H9 (cell line): ENCODE measurements around the gene RPGR. TPM values are rescaled to one million over a fixed set of nuclear protein-coding genes. Genes with fewer than 3 reads are reported as not detected.

Experiments
- DNase-seq: peaks from one replicate; pipeline ENCODE4 v3.0.0-alpha.2; 2017
- H2AFZ ChIP-seq: one replicate; pipeline ENCODE4 v1.6.1; 2013; ENCODE audit warnings: mild to moderate bottlenecking, low read length, control low read depth, moderate library complexity
- H2AK5ac ChIP-seq: 2 replicates; pipeline ENCODE4 v1.6.1; 2013; ENCODE audit warnings: low read length, control low read depth, mixed read lengths; ENCODE audit not compliant: insufficient read length
- H2BK120ac ChIP-seq: one replicate; pipeline ENCODE4 v1.6.1; 2013; ENCODE audit warnings: low read depth, mild to moderate bottlenecking, low read length, control low read depth, inconsistent platforms; ENCODE audit not compliant: poor library complexity, severe bottlenecking
- H2BK12ac ChIP-seq: 2 replicates; pipeline ENCODE4 v1.6.1; 2013; ENCODE audit warnings: low read length, control low read depth, mixed read lengths, low read depth; ENCODE audit not compliant: insufficient read length
- H2BK15ac ChIP-seq: 2 replicates; pipeline ENCODE4 v1.6.1; 2013; ENCODE audit warnings: low read depth, low read length, control low read depth
- H2BK20ac ChIP-seq: one replicate; pipeline ENCODE4 v1.6.1; 2013; ENCODE audit warnings: low read depth, mild to moderate bottlenecking, low read length, control low read depth, inconsistent platforms; ENCODE audit not compliant: poor library complexity, severe bottlenecking
- H2BK5ac ChIP-seq: 2 replicates; pipeline ENCODE4 v1.6.1; 2013; ENCODE audit warnings: low read length, control low read depth, mixed read lengths; ENCODE audit not compliant: insufficient read length
- H3K14ac ChIP-seq: 2 replicates; pipeline ENCODE4 v1.6.1; 2013; ENCODE audit warnings: low read length, control low read depth; ENCODE audit not compliant: insufficient read depth
- H3K18ac ChIP-seq: 2 replicates; pipeline ENCODE4 v1.6.1; 2013; ENCODE audit warnings: low read depth, mild to moderate bottlenecking, mixed read lengths, low read length, control low read depth; ENCODE audit not compliant: insufficient read length
- H3K23ac ChIP-seq: 2 replicates; pipeline ENCODE4 v1.6.1; 2013; ENCODE audit warnings: low read length, control low read depth, mixed read lengths, low read depth; ENCODE audit not compliant: insufficient read length
- H3K23me2 ChIP-seq: 2 replicates; pipeline ENCODE4 v1.6.1; 2013; ENCODE audit warnings: low read depth, mild to moderate bottlenecking, mixed read lengths, low read length, control low read depth; ENCODE audit not compliant: insufficient read length, poor library complexity, severe bottlenecking
- H3K27ac ChIP-seq: 2 replicates; pipeline ENCODE4 v1.5.1; 2013; ENCODE audit warnings: low read length, control low read depth, mixed read lengths, low read depth; ENCODE audit not compliant: insufficient read length
- H3K27me3 ChIP-seq: 2 replicates; pipeline ENCODE4 v1.6.1; 2013; ENCODE audit warnings: low read length, control low read depth, inconsistent platforms; ENCODE audit not compliant: insufficient read depth
- H3K4ac ChIP-seq: 2 replicates; pipeline ENCODE4 v1.6.1; 2013; ENCODE audit warnings: low read depth, mild to moderate bottlenecking, control low read depth, inconsistent platforms, low read length, moderate library complexity
- H3K4me1 ChIP-seq: 2 replicates; pipeline ENCODE4 v1.6.1; 2013; ENCODE audit warnings: low read length, control low read depth, inconsistent platforms; ENCODE audit not compliant: insufficient read depth
- H3K4me2 ChIP-seq: 2 replicates; pipeline ENCODE4 v1.6.1; 2013; ENCODE audit warnings: low read length, control low read depth, mixed read lengths; ENCODE audit not compliant: insufficient read length, insufficient read depth
- H3K56ac ChIP-seq: 2 replicates; pipeline ENCODE4 v1.6.1; 2013; ENCODE audit warnings: low read depth, mild to moderate bottlenecking, mixed read lengths, low read length, control low read depth; ENCODE audit not compliant: insufficient read length
- H3K79me1 ChIP-seq: 2 replicates; pipeline ENCODE4 v1.6.1; 2013; ENCODE audit warnings: low read depth, mild to moderate bottlenecking, moderate library complexity, low read length, control low read depth, inconsistent platforms; ENCODE audit not compliant: insufficient read depth, poor library complexity, severe bottlenecking
- H3K79me2 ChIP-seq: 2 replicates; pipeline ENCODE4 v1.6.1; 2013; ENCODE audit warnings: low read length, control low read depth, inconsistent platforms; ENCODE audit not compliant: insufficient read depth
- H3K9ac ChIP-seq: 2 replicates; pipeline ENCODE4 v1.6.1; 2013; ENCODE audit warnings: low read length, control low read depth, mixed read lengths; ENCODE audit not compliant: insufficient read length; ENCODE audit errors: extremely low read depth
- H3K9me3 ChIP-seq: one replicate; pipeline ENCODE4 v1.6.1; 2013; ENCODE audit warnings: low read depth, low read length, inconsistent platforms; ENCODE audit not compliant: control insufficient read depth
- H3T11ph ChIP-seq: one replicate; pipeline ENCODE4 v1.6.1; 2013; ENCODE audit warnings: mild to moderate bottlenecking, low read length, control low read depth, inconsistent platforms
- H4K20me1 ChIP-seq: one replicate; pipeline ENCODE4 v1.6.1; 2013; ENCODE audit not compliant: control insufficient read depth, insufficient read length, insufficient read depth
- H4K5ac ChIP-seq: 2 replicates; pipeline ENCODE4 v1.6.1; 2013; ENCODE audit warnings: low read depth, mild to moderate bottlenecking, mixed read lengths, low read length, control low read depth; ENCODE audit not compliant: insufficient read length
- H4K8ac ChIP-seq: replicated peaks from 2 replicates; pipeline ENCODE4 v1.6.1; 2013; ENCODE audit warnings: low read length, control low read depth, mixed read lengths, low read depth; ENCODE audit not compliant: insufficient read length
- H4K91ac ChIP-seq: 2 replicates; pipeline ENCODE4 v1.6.1; 2013; ENCODE audit warnings: low read depth, mild to moderate bottlenecking, moderate library complexity, mixed read lengths, low read length, control low read depth; ENCODE audit not compliant: insufficient read length
- H3K27ac Mint-ChIP-seq, 3 experiments: 2 replicates in 2 of 3; 3 replicates in 1 of 3; pipeline ENCODE4 v1.8.0; 2020 to 2021; ENCODE audit warnings: mixed read lengths in 3 of 3, mild to moderate bottlenecking in 1 of 3, moderate library complexity in 1 of 3
- H3K27me3 Mint-ChIP-seq: 2 replicates; pipeline ENCODE4 v1.8.0; 2021; ENCODE audit warnings: low read depth, mild to moderate bottlenecking, moderate library complexity, mixed read lengths
- H3K36me3 Mint-ChIP-seq, 3 experiments: 2 replicates in 2 of 3; 3 replicates in 1 of 3; pipeline ENCODE4 v1.8.0; 2020 to 2021; ENCODE audit warnings: low read depth in 3 of 3, mixed read lengths in 3 of 3; ENCODE audit not compliant: insufficient read depth in 1 of 3
- H3K4me1 Mint-ChIP-seq, 2 experiments: 2 replicates each; pipeline ENCODE4 v1.8.0; 2020; ENCODE audit warnings: mixed read lengths in 2 of 2
- H3K4me3 Mint-ChIP-seq, 2 experiments: 2 replicates in 1 of 2; 3 replicates in 1 of 2; pipeline ENCODE4 v1.8.0; 2020 to 2021; ENCODE audit warnings: mild to moderate bottlenecking in 2 of 2, mixed read lengths in 2 of 2, moderate library complexity in 1 of 2
- H3K9me3 Mint-ChIP-seq, 2 experiments: 2 replicates in 1 of 2; 3 replicates in 1 of 2; pipeline ENCODE4 v1.8.0; 2020; ENCODE audit warnings: mild to moderate bottlenecking in 2 of 2, mixed read lengths in 2 of 2, moderate library complexity in 1 of 2
- CTCF ChIP-seq: fragments of 200-600 bp; sonication (generic); conservative IDR thresholded peaks from 3 replicates; pipeline ENCODE4 v1.8.0; 2021; ENCODE audit warnings: antibody characterized with exemption, mild to moderate bottlenecking
- WGBS: extraction: QIAGEN DNeasy Blood & Tissue Kit; methylation state at CpG from one replicate; pipeline ENCODE4 v1.1.7; 2013; ENCODE audit warnings: missing lambda C conversion rate, low lambda C conversion rate, mixed read lengths; ENCODE audit not compliant: insufficient read length; ENCODE audit errors: extremely low coverage; 5-methylcytosine and 5-hydroxymethylcytosine counted together
- total RNA-seq: library from RNA; stranded (reverse); gene quantifications from 2 replicates; pipeline ENCODE4 v1.2.1, GENCODE V29; 2021

Gene RPGR
- total RNA-seq, 1 experiment from 2014 or later = 7.3 TPM

- Histone ChIP-seq H3K14ac (no peak within 1 kb of the TSS), H3K4me1 (no peaks in the 10 kb centered on the region), H3K79me2 (no peaks in the 10 kb centered on the region), H2BK15ac (no peak within 1 kb of the TSS), H2BK20ac (no peak within 1 kb of the TSS), H3K9me3 (no peaks in the 10 kb centered on the region), H4K5ac (no peak within 1 kb of the TSS), H3K27me3 (no peaks in the 10 kb centered on the region), H3K9ac (no peak within 1 kb of the TSS), H2BK12ac (no peak within 1 kb of the TSS), H4K8ac (no peak within 1 kb of the TSS), H3K79me1 (no peaks in the 10 kb centered on the region), H4K20me1 (no peaks in the 10 kb centered on the region), H3K27ac (no peak within 1 kb of the TSS), H2BK120ac (no peak within 1 kb of the TSS), H4K91ac (no peak within 1 kb of the TSS), H3K56ac (no peak within 1 kb of the TSS), H3K4me2 (no peak within 1 kb of the TSS), H2AFZ (no peak within 1 kb of the TSS), H2AK5ac (no peak within 1 kb of the TSS), H3K23ac (no peak within 1 kb of the TSS), H3K18ac (no peak within 1 kb of the TSS), H3K23me2 (no peaks in the 10 kb centered on the region), H2BK5ac (no peak within 1 kb of the TSS), H3K4ac (no peak within 1 kb of the TSS), H3T11ph (no peak within 1 kb of the TSS)
- no CpG with 5 or more reads among the region's 4 CpGs for WGBS
- no peak for TF ChIP-seq CTCF
- H3K4me3 Mint-ChIP-seq = no peak within 1 kb of the TSS
- H3K36me3 Mint-ChIP-seq = peaks cover 0 to 2% (median 0%) of the 10 kb centered on the region in 3 experiments; a peak in 3 of 7 replicates
- DNase-seq = no peak
- H3K27ac Mint-ChIP-seq = no peak within 1 kb of the TSS
- peaks cover 51% of the 10 kb centered on the region in 2 experiments for H3K9me3 Mint-ChIP-seq
- H3K27me3 Mint-ChIP-seq = no peaks in the 10 kb centered on the region; the same call in 1 of the 2 replicates
- no peaks in the 10 kb centered on the region for H3K4me1 Mint-ChIP-seq
These were observed 25.1 kb upstream of the RPGR start, which contains the start of gene OTC for GRCh38 chrX:38352362-38352761. Gene OTC (plus strand): TSS chrX:38352604. CDS start chrX:38352697, 93 bp downstream.
